ENCODE data around the gene ZC3H7B.
"Not testable (repeated sequence)": the region's sequence is repeated elsewhere in the genome, so short reads cannot be mapped to it uniquely, and the experiment has no call there.

ZC3H7B gene

DNA sequence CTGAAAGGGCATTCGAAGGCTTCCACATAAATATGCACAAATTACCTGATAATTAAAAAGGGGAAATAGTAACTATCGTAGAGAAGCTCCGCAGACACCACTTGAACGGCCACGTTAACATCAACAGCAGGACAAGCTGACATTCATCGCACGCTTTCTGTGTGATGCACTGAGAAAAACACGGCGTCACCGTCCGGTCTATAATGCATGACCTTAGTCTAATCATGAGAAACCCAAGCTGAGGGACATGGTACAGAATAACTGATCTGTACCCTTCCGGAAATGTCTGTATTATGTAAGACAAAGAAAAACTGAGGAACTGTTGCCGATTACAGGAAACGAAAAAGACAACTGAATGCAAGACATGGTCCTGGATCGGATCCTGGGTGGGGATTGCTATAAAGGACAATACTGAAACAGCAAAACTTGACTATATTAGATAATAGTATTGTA lies 14.7 kb upstream of the ZC3H7B start:
- TF ChIP-seq MYC (IDR thresholded peaks at IDR 0.05; ENCODE audit: low read depth, low read length) (0 out of 2 replicates have a peak, but pooled peaks have one; percentile 19), POLR2A (IDR thresholded peaks at IDR 0.05; ENCODE audit: extremely low read depth, insufficient read length) (peak; percentile 52), CTCF (IDR thresholded peaks at IDR 0.05; ENCODE audit: low read depth, low read length) (no peak)
- TF ChIP-seq, protein P1, sequence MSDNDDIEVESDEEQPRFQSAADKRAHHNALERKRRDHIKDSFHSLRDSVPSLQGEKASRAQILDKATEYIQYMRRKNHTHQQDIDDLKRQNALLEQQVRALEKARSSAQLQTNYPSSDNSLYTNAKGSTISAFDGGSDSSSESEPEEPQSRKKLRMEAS (IDR thresholded peaks at IDR 0.05; ENCODE audit: low read depth, low read length): no peak
- peak overlapping the region; percentile 78 for H3K4me3 ChIP-seq (ENCODE audit: low read depth, low read length)
- DNase-seq (ENCODE audit: low read depth): peak; percentile 81

DNA sequence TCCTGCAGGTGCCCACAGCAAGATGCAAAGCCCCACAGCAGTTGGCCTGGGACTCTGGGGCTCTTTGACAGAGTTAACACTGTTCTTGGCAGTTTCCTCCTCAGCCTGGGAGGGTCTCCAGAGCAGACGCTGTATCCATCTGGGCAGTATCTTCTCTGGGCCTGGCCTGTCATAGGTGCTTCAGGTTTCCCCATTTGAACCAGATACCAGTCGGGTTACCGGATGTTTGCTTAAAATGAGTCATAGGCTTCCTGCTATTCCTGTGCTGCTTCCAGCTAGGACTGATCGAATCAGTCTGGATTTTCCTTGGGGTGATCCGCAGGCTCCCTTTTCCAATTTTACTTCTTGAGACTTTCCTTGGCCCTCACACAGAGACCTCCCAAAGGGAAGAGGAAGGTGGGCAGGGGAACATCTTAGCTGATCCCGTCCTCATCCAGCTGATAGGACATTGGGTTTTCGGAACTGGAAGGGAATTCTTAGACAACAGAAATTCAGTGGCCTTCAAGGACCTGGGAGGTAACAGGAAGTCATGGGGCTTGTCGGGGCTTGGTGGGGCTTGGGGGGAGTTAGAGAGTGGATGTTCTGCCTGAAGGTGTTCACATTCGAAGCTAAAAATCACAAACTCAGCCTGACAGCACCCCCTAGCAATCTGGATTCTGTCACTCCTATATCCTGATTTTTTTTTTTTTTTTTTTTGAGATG lies 12.9 kb upstream of the ZC3H7B start:
- TF ChIP-seq, protein P1 (IDR thresholded peaks at IDR 0.05; ENCODE audit: low read depth, low read length): no peak
- no peak for TF ChIP-seq MYC (IDR thresholded peaks at IDR 0.05; ENCODE audit: low read depth, low read length)
- no peak for TF ChIP-seq CTCF (IDR thresholded peaks at IDR 0.05; ENCODE audit: low read depth, low read length)
- TF ChIP-seq POLR2A (IDR thresholded peaks at IDR 0.05; ENCODE audit: extremely low read depth, insufficient read length): no peak
- no peak overlapping the region for H3K4me3 ChIP-seq (ENCODE audit: low read depth, low read length)
- no peak for DNase-seq (ENCODE audit: low read depth)

- no peak for DNase-seq (ENCODE audit: low read depth)
- no peak for TF ChIP-seq MYC (IDR thresholded peaks at IDR 0.05; ENCODE audit: low read depth, low read length)
- TF ChIP-seq CTCF (IDR thresholded peaks at IDR 0.05; ENCODE audit: low read depth, low read length): no peak
- TF ChIP-seq POLR2A (IDR thresholded peaks at IDR 0.05; ENCODE audit: extremely low read depth, insufficient read length): no peak
- TF ChIP-seq, protein P1 (IDR thresholded peaks at IDR 0.05; ENCODE audit: low read depth, low read length): no peak
- no peak overlapping the region for H3K4me3 ChIP-seq (ENCODE audit: low read depth, low read length)
Measured at GRCh38 chr22:41289671-41290070, 11.7 kb upstream of the ZC3H7B start.

GRCh38 chr22:41290262-41291221 lies 10.8 kb upstream of the ZC3H7B start:
- DNase-seq (ENCODE audit: low read depth): no peak
- no peak overlapping the region for H3K4me3 ChIP-seq (ENCODE audit: low read depth, low read length)
- TF ChIP-seq MYC (IDR thresholded peaks at IDR 0.05; ENCODE audit: low read depth, low read length) (no peak), POLR2A (IDR thresholded peaks at IDR 0.05; ENCODE audit: extremely low read depth, insufficient read length) (no peak), CTCF (IDR thresholded peaks at IDR 0.05; ENCODE audit: low read depth, low read length) (no peak)
- TF ChIP-seq, protein P1 (IDR thresholded peaks at IDR 0.05; ENCODE audit: low read depth, low read length): no peak

DNA sequence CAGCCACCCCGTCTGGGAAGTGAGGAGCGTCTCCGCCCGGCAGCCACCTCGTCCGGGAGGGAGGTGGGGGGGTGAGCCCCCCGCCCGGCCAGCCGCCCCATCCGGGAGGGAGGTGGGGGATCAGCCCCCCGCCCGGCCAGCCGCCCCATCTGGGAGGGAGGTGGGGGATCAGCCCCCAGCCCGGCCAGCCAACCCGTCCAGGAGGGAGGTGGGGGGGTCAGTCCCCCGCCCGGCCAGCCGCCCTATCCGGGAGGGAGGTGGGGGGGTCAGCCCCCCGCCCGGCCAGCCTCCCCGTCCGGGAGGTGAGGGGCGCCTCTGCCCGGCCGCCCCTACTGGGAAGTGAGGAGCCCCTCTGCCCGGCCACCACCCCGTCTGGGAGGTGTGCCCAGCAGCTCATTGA lies 6.5 kb upstream of the ZC3H7B start:
- H3K4me3 ChIP-seq (ENCODE audit: low read depth, low read length); DNase-seq (ENCODE audit: low read depth): not testable (repeated sequence)

Data from NB4 (cell line).